Measurements from ENCODE around the gene KRTAP1-5.
"Not testable (repeated sequence)": the region's sequence is repeated elsewhere in the genome, so short reads cannot be mapped to it uniquely, and the experiment has no call there.

The KRTAP1-5 gene, protein sequence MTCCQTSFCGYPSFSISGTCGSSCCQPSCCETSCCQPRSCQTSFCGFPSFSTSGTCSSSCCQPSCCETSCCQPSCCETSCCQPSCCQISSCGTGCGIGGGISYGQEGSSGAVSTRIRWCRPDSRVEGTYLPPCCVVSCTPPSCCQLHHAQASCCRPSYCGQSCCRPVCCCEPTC

DNA sequence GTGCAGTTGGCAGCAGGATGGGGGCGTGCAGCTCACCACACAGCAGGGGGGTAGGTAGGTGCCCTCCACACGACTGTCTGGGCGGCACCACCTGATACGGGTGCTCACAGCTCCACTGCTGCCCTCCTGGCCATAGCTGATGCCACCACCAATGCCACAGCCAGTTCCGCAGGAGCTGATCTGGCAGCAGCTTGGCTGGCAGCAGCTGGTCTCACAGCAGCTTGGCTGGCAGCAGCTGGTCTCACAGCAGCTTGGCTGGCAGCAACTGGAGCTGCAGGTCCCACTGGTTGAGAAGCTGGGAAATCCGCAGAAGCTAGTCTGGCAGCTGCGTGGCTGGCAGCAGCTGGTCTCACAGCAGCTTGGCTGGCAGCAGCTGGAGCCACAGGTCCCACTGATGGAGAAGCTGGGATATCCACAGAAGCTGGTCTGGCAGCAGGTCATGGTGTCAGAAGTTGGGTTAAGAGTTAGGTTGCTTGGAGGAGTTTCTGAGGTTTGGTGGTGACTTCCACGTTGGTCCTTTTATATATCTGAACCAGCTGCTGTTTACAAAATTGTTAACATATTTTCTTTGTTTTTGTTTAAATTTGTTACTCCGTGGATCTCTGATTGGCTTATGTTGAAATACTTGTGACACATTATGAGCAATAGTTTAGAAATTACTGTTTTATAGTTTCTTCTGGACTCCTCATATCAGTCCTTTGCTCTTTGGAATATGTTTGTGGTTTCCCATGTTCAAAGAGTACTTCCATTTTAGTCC, at the start of gene KRTAP1-5:
Gene KRTAP1-5 (minus strand): TSS at position 494 of the 757 bp plus-strand sequence. CDS start 53 bp downstream, at position 441.
- no peak for DNase-seq

DNA sequence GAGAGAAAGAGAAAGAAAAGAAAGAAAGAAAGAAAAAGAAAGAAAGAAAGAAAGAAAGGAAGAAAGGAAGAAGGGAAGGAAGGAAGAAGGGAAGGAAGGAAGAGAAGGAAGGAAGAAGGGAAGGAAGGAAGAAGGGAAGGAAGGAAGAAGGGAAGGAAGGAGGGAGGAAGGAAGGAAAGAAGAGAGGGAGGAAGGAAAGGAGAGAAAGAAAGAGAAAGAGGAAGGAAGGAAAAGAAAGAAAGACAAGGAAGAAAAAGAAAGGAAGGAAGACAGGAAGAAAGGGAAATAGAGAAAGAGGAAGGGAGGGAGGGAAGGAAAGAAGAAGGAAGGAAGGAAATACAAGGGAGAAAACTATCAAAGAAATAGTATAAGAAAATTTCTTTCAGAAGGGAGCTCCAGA, 49.8 kb upstream of the KRTAP1-5 start:
- DNase-seq, result no peak

DNA sequence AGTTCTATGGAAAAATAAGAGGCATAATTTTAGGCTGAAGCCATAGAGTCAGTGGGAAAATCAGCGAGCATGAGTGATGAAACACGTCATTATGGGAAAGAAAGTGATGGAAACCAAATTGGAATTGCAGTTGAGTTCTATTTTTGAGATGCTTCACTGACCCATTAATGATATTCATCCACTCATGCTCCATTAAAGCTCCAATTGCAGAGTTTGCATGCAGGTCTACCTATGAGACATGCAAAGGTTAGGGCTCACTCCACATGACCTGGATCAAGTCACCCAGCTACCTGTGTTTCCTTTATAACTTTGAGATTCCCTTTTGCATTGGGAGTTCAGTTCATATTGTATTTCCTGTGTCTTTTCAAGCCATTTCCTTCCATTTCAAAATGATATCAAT, 46.7 kb upstream of the KRTAP1-5 start:
- DNase-seq, result no peak

DNA sequence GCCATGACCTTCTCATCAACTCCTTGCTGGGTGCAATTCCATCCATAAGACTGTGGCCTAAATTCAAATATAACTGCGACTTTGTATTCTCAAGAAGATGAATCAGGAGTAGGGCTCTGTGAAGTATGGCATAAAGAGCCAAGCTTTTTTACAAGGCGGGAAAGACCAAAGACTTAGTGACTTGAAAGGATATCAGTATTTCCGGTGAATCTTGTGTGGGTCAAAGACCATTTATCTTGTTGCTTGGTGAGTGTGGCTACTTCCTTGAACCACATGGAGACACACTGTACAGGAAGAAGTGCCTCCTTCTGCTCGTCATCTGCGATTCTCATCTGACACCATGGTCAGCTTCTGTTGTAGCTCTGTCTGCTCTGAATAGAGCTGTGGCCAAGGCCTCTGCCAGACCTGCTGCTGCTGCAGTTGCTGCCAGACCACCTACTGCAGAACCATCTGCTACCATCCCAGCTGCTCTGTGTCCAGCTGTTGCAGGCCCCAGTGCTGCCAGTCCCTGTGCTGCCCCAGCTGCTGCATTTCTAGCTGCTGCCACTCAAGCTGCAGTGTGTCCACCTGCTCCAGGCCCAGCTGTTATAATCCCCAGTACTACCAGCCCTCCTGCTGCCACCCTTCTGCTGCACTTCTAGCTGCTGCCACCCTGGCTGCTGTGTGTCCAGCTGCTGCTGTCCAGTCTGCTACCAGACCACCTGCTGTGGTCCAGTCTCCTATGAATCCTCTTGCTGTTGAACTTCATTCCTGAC, 44.8 kb upstream of the KRTAP1-5 start:
- DNase-seq, result no peak

DNA sequence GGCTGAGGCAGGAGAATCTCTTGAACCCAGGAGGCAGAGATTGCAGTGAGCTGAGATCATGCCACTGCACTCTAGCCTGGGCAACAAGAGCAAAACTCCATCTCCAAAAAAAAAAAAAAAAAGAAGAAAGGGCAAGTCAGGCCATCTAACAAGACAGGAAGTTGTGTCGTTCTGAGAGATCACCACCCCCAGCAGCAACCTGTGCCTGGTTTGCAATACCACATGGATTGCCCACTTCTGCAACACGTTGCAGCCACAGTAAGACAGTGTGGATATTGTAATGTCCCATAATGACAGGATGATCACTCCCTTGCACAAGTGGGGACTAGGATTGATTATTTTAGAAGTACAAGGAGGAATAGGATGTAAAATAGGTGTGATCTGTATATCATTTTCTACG, 42.0 kb upstream of the KRTAP1-5 start:
- DNase-seq, result no peak

DNA sequence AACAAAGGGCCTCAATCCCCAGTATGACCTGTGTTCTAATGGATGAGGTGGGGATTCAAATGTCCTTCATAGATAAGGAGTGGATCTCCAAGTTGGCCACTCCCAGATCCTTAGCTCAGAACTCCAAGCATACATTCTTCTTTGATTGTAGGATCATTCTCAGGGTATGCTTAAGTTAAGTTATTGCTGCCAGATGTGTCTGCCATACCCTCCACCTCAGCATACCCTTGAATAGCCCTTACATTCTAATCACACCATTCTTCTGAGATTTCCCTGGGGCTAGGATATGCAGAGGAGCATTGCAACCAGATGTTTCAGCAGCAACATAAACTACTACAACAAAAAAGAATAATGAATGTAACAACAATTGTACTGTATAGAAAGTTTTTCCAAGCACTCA, 40.3 kb upstream of the KRTAP1-5 start:
- DNase-seq, result no peak

DNA sequence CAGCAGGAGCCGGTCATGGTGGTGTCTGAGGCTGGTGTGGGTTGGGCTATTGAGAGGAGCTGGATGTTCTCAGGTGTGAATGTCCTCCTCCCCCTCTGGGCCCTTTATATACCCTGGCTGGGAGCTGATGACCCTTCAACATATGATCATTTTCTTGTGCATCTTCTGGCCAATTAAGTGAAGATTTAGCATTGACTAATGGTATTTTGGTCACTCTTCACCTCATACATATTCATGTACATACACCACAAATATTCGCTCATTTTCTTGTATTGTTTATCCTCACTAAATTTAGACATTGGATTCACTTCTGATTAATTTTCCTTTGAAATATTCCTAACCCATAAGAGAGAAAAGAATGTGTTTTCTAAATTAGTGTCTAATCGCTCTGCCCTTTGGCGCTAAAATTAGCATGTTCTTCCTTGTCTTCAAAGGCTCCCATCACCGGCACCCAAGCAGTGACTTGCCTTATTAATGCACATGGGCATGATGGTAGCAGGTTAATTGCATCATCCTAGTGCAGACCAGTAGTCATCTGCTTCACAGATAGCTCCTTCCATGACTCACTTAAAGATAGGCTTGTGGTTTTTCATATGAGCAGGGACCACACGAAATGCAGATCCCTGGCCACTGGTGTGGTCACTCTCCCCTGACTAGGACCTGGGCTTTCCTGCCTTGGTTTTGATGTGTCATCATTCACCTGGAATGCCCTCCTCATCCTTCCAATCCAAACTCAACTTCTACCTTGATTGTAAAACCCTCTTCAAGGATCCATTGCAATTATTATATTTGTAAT, 39.0 kb upstream of the KRTAP1-5 start, which contains the start of gene KRTAP2-4:
Gene KRTAP2-4 (minus strand): TSS at position 51 of the 796 bp plus-strand sequence. CDS start 34 bp downstream, at position 17.
- DNase-seq, result no peak

DNA sequence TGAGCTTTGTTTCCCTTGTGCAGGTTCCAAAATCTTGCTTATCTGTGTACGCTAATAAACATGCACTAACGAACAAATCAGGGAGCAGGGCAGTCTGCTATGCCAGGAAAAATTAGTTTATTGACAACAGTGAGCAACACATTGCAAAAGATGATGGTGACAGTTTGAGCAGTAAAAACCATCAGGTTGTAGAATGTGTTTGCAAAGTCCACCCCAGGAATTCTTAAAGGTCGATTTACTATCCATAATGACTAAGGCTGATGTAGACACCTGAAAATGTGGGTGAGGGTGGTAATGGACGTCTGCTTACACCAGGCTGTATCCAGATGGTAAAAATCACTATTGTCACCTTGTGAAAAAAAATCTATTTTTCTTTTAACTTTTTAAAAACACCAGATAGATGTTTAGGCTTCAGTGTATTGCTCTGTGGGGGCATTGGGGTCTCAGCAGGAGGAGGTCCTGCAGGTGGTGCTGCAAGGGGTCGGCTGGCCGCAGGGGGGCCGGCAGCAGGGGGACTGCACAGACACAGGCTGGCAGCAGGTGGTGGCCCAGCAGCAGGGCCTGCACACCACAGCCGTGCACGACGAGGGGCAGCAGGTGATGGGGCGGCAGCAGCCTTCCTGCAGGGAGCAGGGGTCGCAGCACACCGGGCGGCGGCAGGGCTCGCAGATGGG, 38.1 kb upstream of the KRTAP1-5 start:
- DNase-seq, result not testable (repeated sequence)

DNA sequence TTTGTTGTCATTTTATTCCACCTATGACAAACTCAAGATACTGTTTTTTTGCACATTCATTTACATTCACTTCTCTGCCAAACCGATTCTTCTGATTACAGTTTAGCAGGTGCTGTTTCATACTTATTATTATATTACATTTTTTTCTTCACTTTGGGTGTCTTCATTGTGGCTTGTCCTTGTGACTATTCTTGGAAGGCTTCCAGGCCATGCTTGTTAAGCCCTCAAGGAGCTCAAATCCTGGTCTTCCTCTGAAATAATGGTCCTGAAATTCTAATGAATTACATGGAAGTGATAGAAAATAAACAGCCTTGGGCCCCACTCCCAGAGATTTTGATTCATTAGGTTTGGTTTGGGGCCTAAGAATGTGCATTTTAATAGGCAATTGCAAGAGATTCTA, 37.3 kb upstream of the KRTAP1-5 start:
- DNase-seq, result no peak

DNA sequence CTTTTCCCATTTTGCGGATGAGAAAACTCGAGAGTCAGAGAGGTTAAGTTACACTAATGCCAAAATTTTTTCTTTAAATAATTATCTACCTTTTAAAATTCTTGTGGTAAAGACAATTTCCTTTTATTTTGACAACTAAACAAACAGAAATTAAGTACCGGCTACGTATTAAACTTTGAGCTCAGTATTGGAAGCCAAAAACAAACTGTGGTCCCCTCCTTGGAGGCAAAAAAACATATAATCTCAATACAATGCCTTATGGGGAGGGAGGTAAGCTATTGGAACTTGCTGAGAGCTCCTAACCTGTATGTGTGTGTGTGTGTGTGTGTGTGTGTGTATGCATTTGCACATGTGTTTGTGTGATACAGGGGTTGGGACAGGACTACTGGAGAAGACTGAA, 36.4 kb upstream of the KRTAP1-5 start:
- DNase-seq, result no peak

DNA sequence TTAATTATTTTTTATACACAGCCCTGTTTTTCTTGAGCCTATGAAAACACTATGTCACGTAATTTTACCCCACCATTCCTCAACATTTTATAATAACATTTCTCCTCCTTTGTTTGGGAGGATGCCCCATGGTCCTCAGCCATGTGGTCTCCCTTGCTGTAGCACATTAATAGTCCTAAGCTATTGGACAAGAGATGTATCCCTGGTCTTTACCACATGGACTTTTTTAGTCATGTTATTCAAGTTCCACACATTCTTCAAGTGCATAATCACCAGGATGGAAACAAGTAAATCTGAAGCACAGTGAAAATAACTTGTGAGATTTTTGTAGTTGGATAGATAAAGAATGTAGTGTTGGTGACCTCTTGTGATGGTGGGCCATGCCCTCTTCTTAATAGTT, 35.0 kb upstream of the KRTAP1-5 start:
- no peak for DNase-seq

DNA sequence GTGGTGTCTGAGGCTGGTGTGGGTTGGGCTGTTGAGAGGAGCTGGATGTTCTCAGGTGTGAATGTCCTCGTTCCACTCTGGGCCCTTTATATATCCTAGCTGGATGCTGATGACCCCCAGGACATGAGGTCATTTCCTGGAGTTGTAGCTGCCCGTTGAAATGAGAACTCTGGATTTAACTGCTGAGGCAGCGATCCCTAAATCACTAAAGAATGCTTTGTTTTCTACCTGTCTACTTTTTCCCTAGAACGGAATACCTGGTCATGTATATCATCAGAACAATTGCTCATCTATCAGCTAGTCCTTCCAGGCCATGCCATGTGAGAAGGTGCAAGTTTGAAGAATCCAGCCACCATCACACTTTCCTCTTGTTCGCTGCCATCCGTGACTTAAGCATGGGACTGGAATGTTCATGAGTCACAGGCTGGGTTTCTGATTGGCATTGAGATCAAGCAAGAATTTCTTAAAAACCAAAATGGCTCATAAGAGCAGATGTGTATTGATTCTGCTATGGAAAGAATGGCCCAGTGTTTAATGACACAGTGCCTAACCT, 33.1 kb upstream of the KRTAP1-5 start, which contains the start of gene KRTAP2-3:
Gene KRTAP2-3 (minus strand): TSS at position 63 of the 553 bp plus-strand sequence. CDS start 64 bp downstream, outside the sequence.
- no peak for DNase-seq

DNA sequence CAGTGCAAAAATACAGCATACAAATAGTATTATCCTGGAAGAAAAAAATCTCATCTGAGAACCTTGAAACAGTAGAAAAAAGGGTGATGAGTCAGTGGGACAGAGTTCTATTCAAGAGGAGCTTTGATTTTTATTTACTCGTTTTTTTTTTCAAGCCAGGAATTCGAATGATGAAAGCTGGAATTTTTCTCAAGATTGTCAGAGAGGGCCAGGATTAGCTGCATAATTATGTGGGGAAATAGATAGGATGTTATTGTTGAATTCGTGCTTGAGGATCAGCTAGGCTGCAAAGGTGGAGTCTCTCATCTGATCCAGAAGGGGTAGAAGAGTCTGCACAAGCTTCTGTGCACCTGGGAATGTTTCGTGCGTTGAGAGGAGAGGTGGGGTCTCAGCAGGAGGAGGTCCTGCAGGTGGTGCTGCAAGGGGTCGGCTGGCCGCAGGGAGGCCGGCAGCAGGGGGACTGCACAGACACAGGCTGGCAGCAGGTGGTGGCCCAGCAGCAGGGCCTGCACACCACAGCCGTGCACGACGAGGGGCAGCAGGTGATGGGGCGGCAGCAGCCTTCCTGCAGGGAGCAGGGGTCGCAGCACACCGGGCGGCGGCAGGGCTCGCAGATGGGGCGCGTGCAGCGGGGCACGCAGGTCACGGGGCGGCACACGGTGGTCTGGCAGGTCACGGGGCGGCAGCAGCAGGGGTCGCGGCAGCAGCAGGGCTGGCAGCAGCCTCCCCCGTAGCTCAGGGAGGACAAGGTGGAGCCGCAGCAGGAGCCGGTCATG, 32.5 kb upstream of the KRTAP1-5 start:
- not testable (repeated sequence) for DNase-seq

DNA sequence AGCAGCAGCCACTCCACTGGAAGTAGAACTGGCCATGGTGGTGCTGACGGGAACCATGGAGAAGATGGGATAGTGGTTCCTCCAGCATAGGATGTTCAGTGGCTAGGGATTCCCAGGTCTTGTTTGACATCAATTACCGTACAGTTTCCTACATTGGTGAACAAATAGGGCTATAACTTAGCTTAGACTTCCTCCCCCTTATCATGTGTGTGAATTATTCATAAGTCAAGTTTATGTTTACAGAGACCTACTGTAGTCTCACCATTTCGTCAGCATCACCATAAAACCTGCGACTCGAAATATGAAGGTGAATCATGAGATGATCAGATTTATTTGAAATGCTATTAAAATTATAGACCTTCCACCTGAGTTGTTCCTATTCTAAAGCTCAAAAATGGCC, 31.7 kb upstream of the KRTAP1-5 start:
- DNase-seq, result no peak

DNA sequence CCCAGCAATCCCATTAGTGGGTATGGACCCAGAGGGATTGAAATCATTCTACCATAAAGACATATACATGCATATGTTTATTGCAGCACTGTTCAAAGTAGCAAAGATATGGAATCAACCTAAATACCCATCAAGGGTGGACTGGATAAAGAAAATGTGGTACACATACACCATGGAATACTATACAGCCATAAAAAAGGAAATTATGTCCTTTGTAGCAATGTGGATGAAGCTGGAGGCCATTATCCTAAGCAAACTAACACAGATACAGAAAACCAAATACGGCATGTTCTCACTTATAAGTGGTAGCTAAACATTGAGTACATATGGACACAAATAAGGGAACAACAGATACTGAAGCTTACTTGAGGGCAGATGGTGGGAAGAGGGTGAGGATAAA, 30.5 kb upstream of the KRTAP1-5 start:
- no peak for DNase-seq

DNA sequence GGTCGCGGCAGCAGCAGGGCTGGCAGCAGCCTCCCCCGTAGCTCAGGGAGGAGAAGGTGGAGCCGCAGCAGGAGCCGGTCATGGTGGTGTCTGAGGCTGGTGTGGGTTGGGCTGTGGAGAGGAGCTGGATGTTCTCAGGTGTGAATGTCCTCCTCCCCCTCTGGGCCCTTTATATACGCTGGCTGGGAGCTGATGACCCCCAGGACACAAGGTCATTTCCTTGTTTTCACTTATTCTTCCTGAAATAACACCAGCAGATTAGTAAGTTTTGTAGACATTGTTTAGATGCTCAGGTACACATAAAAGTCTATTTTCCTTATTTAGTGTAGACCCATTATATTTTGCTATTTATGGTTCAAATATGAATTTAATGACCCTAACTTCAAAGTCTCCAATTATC, 28.1 kb upstream of the KRTAP1-5 start, which contains the start of gene KRTAP2-2:
Gene KRTAP2-2 (minus strand): TSS at position 101 of the 400 bp plus-strand sequence. CDS start 19 bp downstream, at position 82.
- DNase-seq, result not testable (repeated sequence)

DNA sequence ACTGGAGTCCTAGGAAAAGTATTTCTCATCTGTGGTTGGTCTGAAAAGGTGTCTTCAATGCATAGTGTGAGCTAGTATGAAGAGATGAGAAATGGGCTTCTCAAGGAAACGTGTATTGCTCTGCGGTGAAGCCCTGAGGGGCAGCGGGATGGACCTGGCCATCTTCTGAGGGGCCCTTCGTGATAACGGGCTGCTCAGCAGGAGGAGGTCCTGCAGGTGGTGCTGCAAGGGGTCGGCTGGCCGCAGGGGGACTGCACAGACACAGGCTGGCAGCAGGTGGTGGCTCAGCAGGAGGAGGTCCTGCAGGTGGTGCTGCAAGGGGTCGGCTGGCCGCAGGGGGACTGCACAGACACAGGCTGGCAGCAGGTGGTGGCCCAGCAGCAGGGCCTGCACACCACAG, 27.5 kb upstream of the KRTAP1-5 start:
- DNase-seq, result not testable (repeated sequence)

DNA sequence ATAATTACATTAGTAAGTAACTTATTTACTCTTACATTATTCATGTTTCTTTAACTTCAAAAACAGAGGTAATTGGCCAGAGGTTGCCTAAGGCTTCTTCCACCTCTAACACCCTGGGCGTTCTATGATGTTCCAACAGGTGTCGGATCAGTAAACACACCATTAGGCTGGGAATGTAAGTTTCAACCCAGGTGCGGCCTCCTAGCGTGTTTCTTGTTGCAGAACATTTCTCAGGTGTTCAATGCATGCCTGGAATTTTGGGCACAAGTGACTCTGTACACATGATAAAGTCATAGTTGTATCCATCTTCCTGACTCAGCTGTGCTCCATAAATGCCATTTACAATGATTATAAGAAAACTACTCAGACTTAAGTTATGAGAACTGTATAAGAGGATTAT, 27.0 kb upstream of the KRTAP1-5 start:
- DNase-seq, result no peak

DNA sequence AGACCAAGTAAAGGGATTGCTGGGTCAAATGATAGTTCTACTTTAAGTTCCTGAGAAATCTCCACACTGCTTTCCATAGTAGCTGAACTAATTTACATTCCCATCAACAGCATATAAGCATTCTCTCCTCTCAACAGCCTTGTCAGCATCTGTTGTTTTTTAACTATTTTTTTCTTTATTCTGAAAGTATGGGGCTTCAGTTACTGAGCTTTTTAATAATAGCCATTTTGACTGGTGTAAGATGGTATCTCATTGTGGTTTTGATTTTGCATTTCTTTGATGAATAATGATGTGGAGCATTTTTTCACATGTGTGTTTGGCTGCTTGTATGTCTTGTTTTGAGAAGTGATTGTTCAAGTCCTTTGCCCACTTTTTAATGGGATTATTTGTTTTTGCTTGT, 25.6 kb upstream of the KRTAP1-5 start:
- no peak for DNase-seq

DNA sequence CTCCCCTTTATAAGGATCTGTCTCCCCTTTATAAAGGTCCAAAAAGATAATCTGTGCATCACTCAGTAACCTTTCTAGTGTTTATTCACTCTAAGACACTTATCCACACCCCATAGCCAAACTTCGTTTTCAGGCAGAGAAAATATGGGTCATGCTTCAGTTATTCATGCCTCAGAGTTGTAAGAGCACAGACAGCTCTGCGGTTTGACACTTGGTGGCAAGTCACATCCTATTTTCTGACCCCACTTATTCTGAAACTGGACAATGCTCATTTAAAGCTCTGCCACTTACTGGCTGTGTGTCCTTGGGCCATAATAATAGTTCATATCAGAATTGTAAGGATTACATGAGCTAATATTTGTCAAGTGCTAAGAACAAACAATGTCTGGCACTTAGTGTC, 22.1 kb upstream of the KRTAP1-5 start:
- DNase-seq, result no peak

DNA sequence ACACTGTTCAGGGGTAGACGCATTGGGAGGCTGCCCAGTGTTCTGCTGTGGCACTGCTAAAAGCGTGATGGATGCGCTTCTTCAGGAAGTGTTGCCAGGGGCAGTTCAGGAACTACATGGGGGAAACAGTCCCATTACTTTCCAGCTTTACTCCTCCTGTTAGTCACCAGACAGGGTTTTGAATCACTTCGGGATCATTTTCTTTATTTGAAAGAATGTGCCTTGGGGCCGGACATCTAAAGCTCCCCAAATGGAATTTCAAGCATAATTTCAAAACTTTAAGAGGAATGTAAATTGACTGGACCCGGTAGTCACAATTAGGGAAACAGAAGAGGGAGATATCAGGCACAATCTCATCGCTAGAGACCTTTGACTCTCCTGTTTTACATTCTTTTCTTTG, 21.4 kb upstream of the KRTAP1-5 start:
- no peak for DNase-seq

Measured in activated gamma-delta T cell treated with Interleukin-2 at 50 U/mL for 16 hours (primary cell).